K562 (cell line): ENCODE results near the gene SLC22A23. TPM values are rescaled to one million over a fixed set of nuclear protein-coding genes. Genes with fewer than 3 reads are reported as not detected.

ENCODE experiments used
- BRCA1 ChIP-seq, 2 experiments: fragments of 450-650 bp in 1 of 2; sonication (generic) in 1 of 2; formaldehyde crosslinking in 1 of 2; IDR thresholded peaks; 2 replicates each; pipeline versions ENCODE4 v1.5.0 to v1.6.1; 2017 to 2020; ENCODE audit warnings: mild to moderate bottlenecking in 1 of 2, missing genetic modification reagents in 1 of 2
- BRD9 ChIP-seq: fragments of 450-650 bp; IDR thresholded peaks from 2 replicates; pipeline ENCODE4 v1.6.1; 2018; ENCODE audit warnings: low read depth; ENCODE audit not compliant: partially characterized antibody
- CC2D1A ChIP-seq: fragments of 450-650 bp; IDR thresholded peaks from 2 replicates; pipeline ENCODE4 v1.6.1; 2017; ENCODE audit warnings: mild to moderate bottlenecking
- FOXP1 ChIP-seq: sonication (generic); formaldehyde crosslinking; IDR thresholded peaks from 2 replicates; pipeline ENCODE4 v1.8.0; 2022; ENCODE audit warnings: mild to moderate bottlenecking, missing genetic modification reagents
- GATA2 ChIP-seq: sonication (generic); formaldehyde crosslinking; IDR thresholded peaks from 2 replicates; pipeline ENCODE4 v1.4.0; 2020; ENCODE audit warnings: mild to moderate bottlenecking, missing genetic modification reagents
- HNRNPH1 ChIP-seq: fragments of 200-400 bp; formaldehyde crosslinking; optimal IDR thresholded peaks from 2 replicates; pipeline ENCODE3; 2017; ENCODE audit warnings: low read depth, mild to moderate bottlenecking, low read length, moderate library complexity
- IRF2 ChIP-seq: sonication (generic); formaldehyde crosslinking; IDR thresholded peaks from 2 replicates; pipeline ENCODE4 v1.8.1; 2022; ENCODE audit warnings: mild to moderate bottlenecking, missing genetic modification reagents
- LEF1 ChIP-seq: fragments of 450-650 bp; IDR thresholded peaks from 2 replicates; pipeline ENCODE4 v1.6.1; 2016; ENCODE audit warnings: mild to moderate bottlenecking
- NCOA2 ChIP-seq, 2 experiments: fragments of 450-650 bp; IDR thresholded peaks; 2 replicates each; pipeline ENCODE4 v1.6.1; 2018; ENCODE audit warnings: mild to moderate bottlenecking in 2 of 2, moderate library complexity in 1 of 2; ENCODE audit not compliant: partially characterized antibody in 2 of 2
- NR1H2 ChIP-seq: sonication (generic); formaldehyde crosslinking; IDR thresholded peaks from 2 replicates; pipeline ENCODE4 v1.4.0; 2020; ENCODE audit warnings: mild to moderate bottlenecking, missing genetic modification reagents
- NR2C2 ChIP-seq, 2 experiments: fragments of 200-800 bp in 1 of 2; sonication (Bioruptor generic) in 1 of 2; sonication (generic) in 1 of 2; formaldehyde crosslinking in 1 of 2; IDR thresholded peaks; 2 replicates each; pipeline versions ENCODE4 v1.6.1 to v1.8.0; 2016 to 2022; ENCODE audit warnings: mild to moderate bottlenecking in 1 of 2, missing compliant biosample characterization in 1 of 2, missing genetic modification characterization in 1 of 2, missing genetic modification reagents in 1 of 2
- TCF7 ChIP-seq: sonication (generic); IDR thresholded peaks from 2 replicates; pipeline ENCODE4 v1.6.1; 2016; ENCODE audit warnings: antibody characterized with exemption, borderline replicate concordance
- ZBED1 ChIP-seq: IDR thresholded peaks from 2 replicates; pipeline ENCODE4 v1.6.1; 2014
- ZNF212 ChIP-seq: fragments of 450-650 bp; formaldehyde crosslinking; IDR thresholded peaks from 2 replicates; pipeline ENCODE4 v1.4.0; 2020; ENCODE audit warnings: mild to moderate bottlenecking
- ZNF766 ChIP-seq: fragments of 200-800 bp; sonication (Bioruptor generic); conservative IDR thresholded peaks from 2 replicates; pipeline ENCODE4 v1.6.1; 2016; ENCODE audit warnings: missing genetic modification characterization, missing compliant biosample characterization
- polyA plus RNA-seq, 8 experiments: library from polyadenylated mRNA; depleted of rRNA in 4 of 8; stranded (reverse) in 5 of 8; unstranded in 3 of 8; fragments of >200 nt; fragmentation: Nextera tagmentation in 2 of 8; fragmentation: Illumina TruSeq in 1 of 8; extraction: Ambion mirVana in 2 of 8; extraction: Trizol in 1 of 8; gene quantifications; 2 replicates each; pipeline versions ENCODE4 v1.2.1 to v1.2.3, GENCODE V29; 2011 to 2014; ENCODE audit warnings: inconsistent platforms in 1 of 8, missing spikeins in 1 of 8
- total RNA-seq, 7 experiments: library from RNA; depleted of rRNA in 6 of 7; stranded (reverse); fragments of >200 nt in 6 of 7; fragmentation: Illumina TruSeq in 2 of 7; extraction: Trizol in 2 of 7; gene quantifications; 2 replicates each; pipeline versions ENCODE4 v1.2.1 to v1.2.3, GENCODE V29; 2011 to 2021; ENCODE audit warnings: low replicate concordance in 1 of 7
- TF ChIP-seq, protein P1 (sequence below), 2 experiments: fragments of 450-650 bp in 1 of 2; sonication (generic) in 1 of 2; formaldehyde crosslinking in 1 of 2; IDR thresholded peaks in 1 of 2; conservative IDR thresholded peaks in 1 of 2; 2 replicates each; pipeline versions ENCODE4 v1.6.1 to v1.8.1; 2016 to 2023; ENCODE audit warnings: mild to moderate bottlenecking in 2 of 2, moderate library complexity in 2 of 2, inconsistent platforms in 1 of 2, missing genetic modification reagents in 1 of 2
- TF ChIP-seq, protein P2 (sequence below): sonication (generic); formaldehyde crosslinking; IDR thresholded peaks from 2 replicates; pipeline ENCODE4 v1.8.0; 2022; ENCODE audit warnings: mild to moderate bottlenecking, missing genetic modification reagents
- TF ChIP-seq, protein P3 (sequence below), 2 experiments: IDR thresholded peaks; 2 replicates each; pipeline ENCODE4 v1.6.1; 2012; ENCODE audit warnings: improper control_type of control experiment in 2 of 2, low read depth in 2 of 2, low read length in 2 of 2, borderline replicate concordance in 1 of 2
- TF ChIP-seq, protein P4 (sequence below): sonication (generic); formaldehyde crosslinking; IDR thresholded peaks from 2 replicates; pipeline ENCODE4 v1.8.1; 2022; ENCODE audit warnings: missing genetic modification reagents

Gene SLC22A23
- total and polyA plus RNA-seq, 9 of the 15 experiments (the other 6 are each of a cell fraction or from before 2014, with no cell fraction given) = 0.30 to 8.7 (median 2.5) TPM

DNA sequence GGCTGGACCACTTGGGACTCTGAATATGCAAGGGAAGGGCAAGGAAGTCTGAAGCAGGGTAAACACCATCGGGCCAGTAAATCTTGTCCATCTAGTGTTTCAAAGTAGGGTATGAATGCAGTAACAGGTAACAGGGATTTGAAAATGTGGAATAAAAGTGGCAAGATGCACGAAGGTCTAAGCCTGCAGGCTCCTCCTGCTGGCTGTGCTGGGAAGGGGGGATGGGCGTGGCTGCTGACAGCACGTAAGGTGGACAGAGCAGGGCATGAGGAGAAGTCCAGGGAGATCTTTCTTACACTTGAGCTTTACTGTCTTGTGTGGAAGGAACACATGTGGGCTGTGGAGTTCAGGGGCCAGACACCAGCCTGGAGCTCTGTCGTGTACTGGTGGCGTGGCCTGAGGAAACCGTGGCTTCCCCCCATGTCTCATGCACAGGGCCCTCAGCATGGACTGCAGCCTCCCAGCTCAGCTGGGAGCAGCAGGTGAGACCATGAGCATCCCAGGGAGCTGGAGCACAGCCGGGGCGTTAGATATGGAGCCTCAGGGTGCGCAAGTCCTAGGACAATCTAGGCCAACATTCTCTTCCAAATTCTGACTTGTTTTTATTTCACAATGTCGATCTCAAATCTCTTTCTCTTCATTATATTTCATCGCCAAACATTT lies 84.5 kb downstream of the SLC22A23 start (continued):
- TF ChIP-seq ZNF766 (CRISPR knock-in tag) = no peak
- TF ChIP-seq ZBED1 = no peak
- no peak for TF ChIP-seq BRD9
- TF ChIP-seq, protein P1, sequence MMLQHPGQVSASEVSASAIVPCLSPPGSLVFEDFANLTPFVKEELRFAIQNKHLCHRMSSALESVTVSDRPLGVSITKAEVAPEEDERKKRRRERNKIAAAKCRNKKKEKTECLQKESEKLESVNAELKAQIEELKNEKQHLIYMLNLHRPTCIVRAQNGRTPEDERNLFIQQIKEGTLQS (IDR thresholded peaks at IDR 0.05) = no peak
- TF ChIP-seq, protein P1 (CRISPR knock-in tag; conservative IDR thresholded peaks at IDR 0.05) = no peak
- TF ChIP-seq TCF7 = no peak
- TF ChIP-seq, protein P2, sequence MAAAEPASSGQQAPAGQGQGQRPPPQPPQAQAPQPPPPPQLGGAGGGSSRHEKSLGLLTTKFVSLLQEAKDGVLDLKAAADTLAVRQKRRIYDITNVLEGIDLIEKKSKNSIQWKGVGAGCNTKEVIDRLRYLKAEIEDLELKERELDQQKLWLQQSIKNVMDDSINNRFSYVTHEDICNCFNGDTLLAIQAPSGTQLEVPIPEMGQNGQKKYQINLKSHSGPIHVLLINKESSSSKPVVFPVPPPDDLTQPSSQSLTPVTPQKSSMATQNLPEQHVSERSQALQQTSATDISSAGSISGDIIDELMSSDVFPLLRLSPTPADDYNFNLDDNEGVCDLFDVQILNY (CRISPR knock-in tag) = 0 out of 2 replicates have a peak, but pooled peaks have one; percentile 40
- no peak for TF ChIP-seq ZNF212 (CRISPR knock-in tag)
- TF ChIP-seq NR2C2 (CRISPR knock-in tag; IDR thresholded peaks at IDR 0.05) = 0 out of 2 replicates have a peak, but pooled peaks have one; percentile 25
- no peak for TF ChIP-seq NR2C2 (tag; IDR thresholded peaks at IDR 0.05)
- TF ChIP-seq BRCA1 (IDR thresholded peaks at IDR 0.05) = no peak
- TF ChIP-seq BRCA1 (CRISPR knock-in tag; IDR thresholded peaks at IDR 0.05) = no peak
- TF ChIP-seq NR1H2 (CRISPR knock-in tag) = no peak
- 0 out of 2 replicates have a peak, but pooled peaks have one; percentile 35 for TF ChIP-seq CC2D1A
- TF ChIP-seq LEF1 = no peak
- TF ChIP-seq, protein P3, sequence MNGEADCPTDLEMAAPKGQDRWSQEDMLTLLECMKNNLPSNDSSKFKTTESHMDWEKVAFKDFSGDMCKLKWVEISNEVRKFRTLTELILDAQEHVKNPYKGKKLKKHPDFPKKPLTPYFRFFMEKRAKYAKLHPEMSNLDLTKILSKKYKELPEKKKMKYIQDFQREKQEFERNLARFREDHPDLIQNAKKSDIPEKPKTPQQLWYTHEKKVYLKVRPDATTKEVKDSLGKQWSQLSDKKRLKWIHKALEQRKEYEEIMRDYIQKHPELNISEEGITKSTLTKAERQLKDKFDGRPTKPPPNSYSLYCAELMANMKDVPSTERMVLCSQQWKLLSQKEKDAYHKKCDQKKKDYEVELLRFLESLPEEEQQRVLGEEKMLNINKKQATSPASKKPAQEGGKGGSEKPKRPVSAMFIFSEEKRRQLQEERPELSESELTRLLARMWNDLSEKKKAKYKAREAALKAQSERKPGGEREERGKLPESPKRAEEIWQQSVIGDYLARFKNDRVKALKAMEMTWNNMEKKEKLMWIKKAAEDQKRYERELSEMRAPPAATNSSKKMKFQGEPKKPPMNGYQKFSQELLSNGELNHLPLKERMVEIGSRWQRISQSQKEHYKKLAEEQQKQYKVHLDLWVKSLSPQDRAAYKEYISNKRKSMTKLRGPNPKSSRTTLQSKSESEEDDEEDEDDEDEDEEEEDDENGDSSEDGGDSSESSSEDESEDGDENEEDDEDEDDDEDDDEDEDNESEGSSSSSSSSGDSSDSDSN (IDR thresholded peaks at IDR 0.05; ENCODE audit: borderline replicate concordance in 1 of 2, low read depth in 2 of 2, low read length in 2 of 2) = no peak
- TF ChIP-seq, protein P4, sequence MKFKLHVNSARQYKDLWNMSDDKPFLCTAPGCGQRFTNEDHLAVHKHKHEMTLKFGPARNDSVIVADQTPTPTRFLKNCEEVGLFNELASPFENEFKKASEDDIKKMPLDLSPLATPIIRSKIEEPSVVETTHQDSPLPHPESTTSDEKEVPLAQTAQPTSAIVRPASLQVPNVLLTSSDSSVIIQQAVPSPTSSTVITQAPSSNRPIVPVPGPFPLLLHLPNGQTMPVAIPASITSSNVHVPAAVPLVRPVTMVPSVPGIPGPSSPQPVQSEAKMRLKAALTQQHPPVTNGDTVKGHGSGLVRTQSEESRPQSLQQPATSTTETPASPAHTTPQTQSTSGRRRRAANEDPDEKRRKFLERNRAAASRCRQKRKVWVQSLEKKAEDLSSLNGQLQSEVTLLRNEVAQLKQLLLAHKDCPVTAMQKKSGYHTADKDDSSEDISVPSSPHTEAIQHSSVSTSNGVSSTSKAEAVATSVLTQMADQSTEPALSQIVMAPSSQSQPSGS (CRISPR knock-in tag) = no peak
- TF ChIP-seq HNRNPH1 = no peak
- no peak for TF ChIP-seq IRF2
- no peak for TF ChIP-seq NCOA2 (IDR thresholded peaks at IDR 0.05; ENCODE audit: partially characterized antibody in 2 of 2)
- TF ChIP-seq FOXP1 (CRISPR knock-in tag) = no peak
- TF ChIP-seq GATA2 (CRISPR knock-in tag) = no peak
